Activated naive CD8-positive, alpha-beta T cell (primary cell): ENCODE measurements around the gene MACF1.

Experiments
- H3K27ac Mint-ChIP-seq: one replicate; pipeline ENCODE4 v1.8.0; 2021; ENCODE audit warnings: mixed read lengths
- H3K27me3 Mint-ChIP-seq: one replicate; pipeline ENCODE4 v1.8.0; 2021; ENCODE audit warnings: mixed read lengths
- H3K36me3 Mint-ChIP-seq: one replicate; pipeline ENCODE4 v1.8.0; 2021; ENCODE audit warnings: mixed read lengths
- H3K4me1 Mint-ChIP-seq: one replicate; pipeline ENCODE4 v1.8.0; 2021; ENCODE audit warnings: low read depth, mixed read lengths
- H3K4me3 Mint-ChIP-seq: one replicate; pipeline ENCODE4 v1.8.0; 2021; ENCODE audit warnings: mild to moderate bottlenecking, mixed read lengths
- H3K9me3 Mint-ChIP-seq: one replicate; pipeline ENCODE4 v1.8.0; 2021; ENCODE audit warnings: low read depth, mixed read lengths

MACF1 gene

DNA sequence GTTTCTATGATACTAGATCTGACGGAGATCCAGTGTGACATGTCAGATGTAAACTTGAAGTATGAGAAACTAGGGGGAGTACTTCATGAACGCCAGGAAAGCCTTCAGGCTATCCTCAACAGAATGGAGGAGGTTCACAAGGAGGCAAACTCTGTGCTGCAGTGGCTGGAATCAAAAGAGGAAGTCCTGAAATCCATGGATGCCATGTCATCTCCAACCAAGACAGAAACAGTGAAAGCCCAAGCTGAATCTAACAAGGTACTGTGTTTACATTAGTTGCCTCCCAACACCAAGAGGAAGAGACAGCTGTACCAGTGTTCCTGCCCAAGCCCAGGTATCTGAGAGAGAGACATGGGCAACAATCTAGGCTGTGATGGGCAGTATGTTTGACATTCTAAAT is 174.7 kb downstream of the MACF1 start:
- H3K4me3 Mint-ChIP-seq, result no peak overlapping the region

DNA sequence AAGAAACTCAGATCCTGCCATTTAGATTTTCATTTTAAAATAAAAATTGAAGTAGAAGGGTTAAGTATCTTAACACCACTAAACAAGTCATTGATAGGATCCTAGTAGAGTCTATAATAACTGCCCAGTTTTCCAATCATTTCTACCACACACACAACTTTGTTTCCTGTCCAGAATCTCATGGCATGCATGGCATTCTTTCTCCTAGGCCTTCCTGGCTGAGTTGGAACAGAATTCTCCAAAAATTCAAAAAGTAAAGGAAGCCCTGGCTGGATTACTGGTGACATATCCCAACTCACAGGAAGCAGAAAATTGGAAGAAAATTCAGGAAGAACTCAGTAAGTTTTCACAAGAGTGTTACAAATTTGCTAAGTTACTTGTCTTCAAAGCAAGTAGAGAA is 175.5 kb downstream of the MACF1 start:
- no peak overlapping the region for H3K27ac Mint-ChIP-seq
- H3K36me3 Mint-ChIP-seq, result no peaks in the 10 kb centered on the region
- no peaks in the 10 kb centered on the region for H3K4me1 Mint-ChIP-seq

More for the DNA sequence above, 174.7 kb downstream of the MACF1 start:
- no peaks in the 10 kb centered on the region for H3K4me1 Mint-ChIP-seq
- no peaks in the 10 kb centered on the region for H3K27me3 Mint-ChIP-seq
- no peak overlapping the region for H3K27ac Mint-ChIP-seq
- no peaks in the 10 kb centered on the region for H3K9me3 Mint-ChIP-seq
- H3K36me3 Mint-ChIP-seq, result no peaks in the 10 kb centered on the region

DNA sequence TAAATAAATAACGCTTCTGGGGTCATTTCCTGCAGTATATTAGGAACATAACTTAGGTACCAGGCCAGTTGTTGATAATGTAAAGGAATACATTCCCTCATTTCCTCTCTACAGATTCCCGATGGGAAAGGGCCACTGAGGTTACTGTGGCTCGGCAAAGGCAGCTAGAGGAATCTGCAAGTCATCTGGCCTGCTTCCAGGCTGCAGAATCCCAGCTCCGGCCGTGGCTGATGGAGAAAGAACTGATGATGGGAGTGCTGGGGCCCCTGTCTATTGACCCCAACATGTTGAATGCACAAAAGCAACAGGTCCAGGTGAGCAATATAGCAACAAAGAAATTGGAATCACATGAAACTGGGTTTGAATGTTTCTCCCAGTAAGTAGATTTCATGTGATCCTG is 177.3 kb downstream of the MACF1 start:
- Mint-ChIP-seq H3K9me3 (no peaks in the 10 kb centered on the region), H3K27me3 (no peaks in the 10 kb centered on the region), H3K36me3 (peaks cover 3% of the 10 kb centered on the region), H3K27ac (no peak overlapping the region), H3K4me3 (no peak overlapping the region), H3K4me1 (no peaks in the 10 kb centered on the region)

More for the DNA sequence above, 175.5 kb downstream of the MACF1 start:
- no peaks in the 10 kb centered on the region for H3K27me3 Mint-ChIP-seq
- H3K4me3 Mint-ChIP-seq, result no peak overlapping the region
- no peaks in the 10 kb centered on the region for H3K9me3 Mint-ChIP-seq

DNA sequence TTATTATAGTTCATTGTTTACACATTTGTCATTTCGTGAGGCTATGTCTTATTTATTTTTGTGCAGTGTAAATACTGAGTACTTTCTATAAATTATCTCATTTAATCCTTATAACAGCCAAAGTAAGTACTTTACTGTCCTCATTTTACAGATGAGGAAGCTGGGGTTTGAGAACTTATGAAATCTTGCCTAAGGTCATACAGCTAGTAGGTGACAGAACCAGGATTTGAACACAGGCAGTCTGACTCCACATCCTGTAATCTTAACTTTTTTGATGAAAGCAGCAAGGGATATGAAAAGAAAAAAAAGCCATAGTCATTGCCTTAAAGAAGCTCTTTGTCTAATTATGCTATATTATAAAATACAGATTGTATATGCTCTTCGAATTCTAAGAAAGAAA is 179.8 kb downstream of the MACF1 start:
- Mint-ChIP-seq H3K27me3 (no peaks in the 10 kb centered on the region), H3K4me3 (no peak overlapping the region), H3K9me3 (no peaks in the 10 kb centered on the region), H3K36me3 (peaks cover 7% of the 10 kb centered on the region), H3K4me1 (peaks cover 3% of the 10 kb centered on the region), H3K27ac (no peak overlapping the region)

DNA sequence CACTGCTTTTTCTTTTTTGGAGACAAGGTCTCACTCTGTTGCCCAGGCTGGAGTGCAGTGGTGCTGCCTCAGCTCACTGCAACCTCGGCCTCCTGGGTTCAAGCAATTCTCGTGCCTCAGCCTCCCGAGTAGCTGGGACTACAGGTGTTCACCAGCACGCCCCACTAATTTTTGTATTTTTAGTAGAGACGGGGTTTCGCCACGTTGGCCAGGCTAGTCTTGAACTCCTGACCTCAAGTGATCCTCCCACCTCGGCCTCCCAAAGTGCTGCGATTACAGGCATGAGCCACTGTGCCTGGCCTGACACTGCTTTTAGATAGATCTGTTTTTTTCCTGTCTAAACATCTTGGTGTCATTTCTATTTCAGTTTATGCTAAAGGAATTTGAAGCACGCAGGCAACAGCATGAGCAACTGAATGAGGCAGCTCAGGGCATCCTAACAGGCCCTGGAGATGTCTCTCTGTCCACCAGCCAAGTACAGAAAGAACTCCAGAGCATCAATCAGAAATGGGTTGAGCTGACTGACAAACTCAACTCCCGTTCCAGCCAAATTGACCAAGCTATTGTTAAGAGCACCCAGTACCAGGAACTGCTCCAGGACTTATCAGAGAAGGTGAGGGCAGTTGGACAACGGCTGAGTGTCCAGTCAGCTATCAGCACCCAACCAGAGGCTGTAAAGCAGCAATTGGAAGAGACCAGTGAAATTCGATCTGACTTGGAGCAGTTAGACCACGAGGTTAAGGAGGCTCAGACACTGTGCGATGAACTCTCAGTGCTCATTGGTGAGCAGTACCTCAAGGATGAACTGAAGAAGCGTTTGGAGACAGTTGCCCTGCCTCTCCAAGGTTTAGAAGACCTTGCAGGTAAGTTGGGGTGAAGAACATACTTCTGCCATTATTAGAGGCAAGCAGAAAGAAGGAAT is 180.8 kb downstream of the MACF1 start:
- H3K36me3 Mint-ChIP-seq, result peaks cover 12% of the 10 kb centered on the region
- no peaks in the 10 kb centered on the region for H3K9me3 Mint-ChIP-seq
- H3K4me3 Mint-ChIP-seq, result no peak overlapping the region
- no peaks in the 10 kb centered on the region for H3K27me3 Mint-ChIP-seq
- peaks cover 3% of the 10 kb centered on the region for H3K4me1 Mint-ChIP-seq
- no peak overlapping the region for H3K27ac Mint-ChIP-seq

DNA sequence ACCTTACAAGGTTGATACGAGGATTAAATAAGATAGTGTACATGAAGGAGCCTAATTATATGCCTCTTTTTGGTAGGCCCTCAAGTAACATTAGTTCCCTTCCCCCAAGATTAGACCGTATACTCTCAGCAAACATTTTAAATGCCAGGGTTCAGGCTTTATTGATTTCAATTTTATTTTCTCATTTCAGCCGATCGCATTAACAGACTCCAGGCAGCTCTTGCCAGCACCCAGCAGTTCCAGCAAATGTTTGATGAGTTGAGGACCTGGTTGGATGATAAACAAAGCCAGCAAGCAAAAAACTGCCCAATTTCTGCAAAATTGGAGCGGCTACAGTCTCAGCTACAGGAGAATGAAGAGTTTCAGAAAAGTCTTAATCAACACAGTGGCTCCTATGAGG is 182.5 kb downstream of the MACF1 start:
- Mint-ChIP-seq H3K4me1 (peaks cover 11% of the 10 kb centered on the region), H3K27ac (peak overlapping the region; percentile 41), H3K9me3 (no peaks in the 10 kb centered on the region), H3K4me3 (no peak overlapping the region), H3K27me3 (no peaks in the 10 kb centered on the region), H3K36me3 (peaks cover 16% of the 10 kb centered on the region)

DNA sequence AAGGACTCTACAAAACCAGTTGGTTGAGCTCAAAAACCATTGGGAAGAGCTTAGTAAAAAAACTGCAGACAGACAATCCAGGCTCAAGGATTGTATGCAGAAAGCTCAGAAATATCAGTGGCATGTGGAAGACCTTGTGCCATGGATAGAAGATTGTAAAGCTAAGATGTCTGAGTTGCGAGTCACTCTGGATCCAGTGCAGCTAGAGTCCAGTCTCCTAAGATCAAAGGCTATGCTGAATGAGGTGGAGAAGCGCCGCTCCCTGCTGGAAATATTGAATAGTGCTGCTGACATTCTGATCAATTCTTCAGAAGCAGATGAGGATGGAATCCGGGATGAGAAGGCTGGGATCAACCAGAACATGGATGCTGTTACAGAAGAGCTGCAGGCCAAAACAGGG is 183.0 kb downstream of the MACF1 start:
- Mint-ChIP-seq H3K36me3 (peaks cover 16% of the 10 kb centered on the region), H3K4me3 (no peak overlapping the region), H3K27ac (peak overlapping the region; percentile 41)

DNA sequence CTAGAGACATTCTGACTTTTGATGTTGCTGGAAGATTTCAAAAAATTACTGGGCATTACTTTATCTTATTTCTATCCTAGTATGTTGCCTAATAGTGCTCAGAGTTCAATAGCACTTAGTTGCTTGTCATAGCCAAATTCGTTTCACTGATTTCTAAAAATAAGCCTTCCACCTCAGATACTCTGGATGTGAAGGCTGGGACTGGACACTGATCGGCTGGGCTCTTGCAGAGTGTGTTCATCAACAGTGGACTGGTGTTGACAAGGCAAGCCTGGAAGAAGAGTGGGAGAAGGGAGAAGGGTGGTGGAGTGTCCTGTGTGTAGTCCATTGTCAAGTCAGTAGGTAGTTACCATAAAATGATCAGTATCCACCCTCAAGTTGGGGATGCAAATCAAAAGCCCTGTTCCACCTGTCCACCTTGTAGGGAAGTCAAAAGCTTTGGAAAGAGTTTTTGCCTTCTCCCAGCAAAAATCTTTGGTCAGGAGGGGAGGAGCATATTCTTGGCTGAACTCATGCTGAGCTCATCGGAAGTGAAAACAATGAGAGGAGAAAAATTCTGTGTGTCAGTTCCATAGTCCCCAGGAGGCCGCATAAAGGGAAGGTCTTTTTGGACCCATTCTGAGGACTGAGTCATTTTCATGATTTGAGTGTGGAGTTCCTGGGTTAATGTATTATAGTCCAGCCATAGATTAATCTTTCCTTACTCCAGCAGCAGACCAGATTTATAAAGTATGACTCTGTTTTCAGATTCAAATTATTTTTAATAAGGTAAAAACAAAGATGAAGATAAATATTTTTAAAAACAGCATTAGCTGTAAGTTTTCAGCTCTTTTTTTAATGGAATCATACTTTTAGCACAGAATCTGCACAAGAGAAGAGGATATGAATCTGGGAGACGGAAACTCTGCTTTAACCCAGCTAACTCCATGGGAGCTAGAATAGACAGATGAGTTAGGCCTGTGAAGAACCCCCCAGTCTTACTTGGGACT is 187.5 kb downstream of the MACF1 start:
- peaks cover 12% of the 10 kb centered on the region for H3K36me3 Mint-ChIP-seq
- no peaks in the 10 kb centered on the region for H3K27me3 Mint-ChIP-seq
- H3K27ac Mint-ChIP-seq, result peak overlapping the region; percentile 41

More for the DNA sequence above, 183.0 kb downstream of the MACF1 start:
- Mint-ChIP-seq H3K27me3 (no peaks in the 10 kb centered on the region), H3K9me3 (no peaks in the 10 kb centered on the region), H3K4me1 (peaks cover 14% of the 10 kb centered on the region)

DNA sequence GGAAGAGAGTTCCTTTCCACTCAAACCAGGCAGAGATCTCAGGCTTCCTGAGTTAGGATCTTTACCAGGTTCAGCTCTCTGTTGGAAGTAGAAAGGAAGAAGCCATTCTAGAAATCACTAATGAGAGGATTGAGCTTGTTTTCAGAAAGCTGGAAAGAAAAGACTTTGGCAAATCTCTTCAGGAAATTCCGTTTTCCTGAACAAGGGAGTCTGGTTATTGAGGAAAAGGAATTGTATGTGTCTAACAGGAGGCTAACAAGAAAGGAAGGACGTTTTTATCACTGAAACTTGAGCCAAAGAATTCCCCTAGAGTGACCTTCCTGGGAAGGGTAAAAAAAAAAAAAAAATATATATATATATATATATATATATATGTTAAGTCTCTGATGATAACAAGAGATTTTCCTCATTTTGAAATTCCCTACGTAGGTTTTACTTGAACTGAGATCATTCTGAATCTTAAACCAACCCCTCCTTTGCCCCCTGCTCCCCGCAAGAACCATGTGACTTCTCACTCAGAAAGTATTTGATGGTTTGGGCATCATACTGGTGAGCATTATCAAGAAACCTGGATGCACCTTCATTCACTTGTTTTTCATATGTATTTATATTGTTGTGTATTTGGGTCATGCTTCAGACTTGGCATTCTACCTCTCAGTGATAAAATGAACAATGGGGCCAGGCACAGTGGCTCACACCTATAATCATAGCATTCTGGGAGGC is 188.5 kb downstream of the MACF1 start:
- Mint-ChIP-seq H3K27ac (peak overlapping the region; percentile 34), H3K4me3 (no peak overlapping the region), H3K4me1 (peaks cover 59% of the 10 kb centered on the region), H3K9me3 (no peaks in the 10 kb centered on the region), H3K27me3 (no peaks in the 10 kb centered on the region), H3K36me3 (peaks cover 8% of the 10 kb centered on the region)

More for the DNA sequence above, 187.5 kb downstream of the MACF1 start:
- H3K4me3 Mint-ChIP-seq, result no peak overlapping the region
- peaks cover 53% of the 10 kb centered on the region for H3K4me1 Mint-ChIP-seq
- no peaks in the 10 kb centered on the region for H3K9me3 Mint-ChIP-seq

DNA sequence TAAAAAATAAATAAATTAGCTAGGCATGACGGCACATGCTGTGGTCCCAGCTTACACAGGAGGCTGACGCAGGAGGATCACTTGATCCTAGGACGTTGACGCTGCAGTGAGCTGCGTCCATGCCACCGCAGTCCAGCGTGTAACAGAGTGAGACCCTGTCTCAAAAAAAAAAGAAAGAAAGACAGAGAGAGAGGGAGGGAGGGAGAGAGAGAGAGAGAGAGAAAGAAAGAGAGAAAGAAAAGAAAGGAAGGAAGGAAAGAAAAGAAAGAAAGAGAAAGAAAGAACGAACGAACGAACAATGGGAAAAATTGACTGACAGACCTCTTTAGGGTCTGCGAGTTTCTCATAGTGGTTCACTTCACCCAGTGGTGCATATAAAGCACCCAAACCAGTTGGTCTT is 189.2 kb downstream of the MACF1 start:
- Mint-ChIP-seq H3K4me3 (no peak overlapping the region), H3K27ac (peak overlapping the region; percentile 50), H3K27me3 (no peaks in the 10 kb centered on the region), H3K36me3 (peaks cover 8% of the 10 kb centered on the region), H3K4me1 (peaks cover 65% of the 10 kb centered on the region), H3K9me3 (no peaks in the 10 kb centered on the region)

DNA sequence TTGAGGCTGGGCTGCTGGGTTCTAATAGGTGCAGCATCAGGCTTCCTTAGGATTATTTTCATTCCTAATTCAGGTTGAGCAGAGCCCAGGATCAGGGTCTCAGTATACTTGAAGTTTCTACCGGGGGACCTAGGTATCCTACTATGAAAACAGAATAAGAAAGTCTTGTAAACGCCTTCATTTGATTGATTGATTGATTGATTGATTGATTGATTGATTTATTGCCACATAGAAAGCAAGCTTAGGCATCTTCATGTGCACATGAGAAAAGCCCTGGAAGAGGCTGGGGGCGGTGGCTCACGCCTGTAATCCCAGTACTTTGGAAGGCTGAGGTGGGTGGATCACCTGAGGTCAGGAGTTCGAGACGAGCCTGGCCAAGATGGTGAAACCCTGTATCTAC is 189.6 kb downstream of the MACF1 start:
- Mint-ChIP-seq H3K36me3 (peaks cover 8% of the 10 kb centered on the region), H3K4me1 (peaks cover 69% of the 10 kb centered on the region), H3K27ac (peak overlapping the region; percentile 50), H3K4me3 (no peak overlapping the region), H3K27me3 (no peaks in the 10 kb centered on the region), H3K9me3 (no peaks in the 10 kb centered on the region)

DNA sequence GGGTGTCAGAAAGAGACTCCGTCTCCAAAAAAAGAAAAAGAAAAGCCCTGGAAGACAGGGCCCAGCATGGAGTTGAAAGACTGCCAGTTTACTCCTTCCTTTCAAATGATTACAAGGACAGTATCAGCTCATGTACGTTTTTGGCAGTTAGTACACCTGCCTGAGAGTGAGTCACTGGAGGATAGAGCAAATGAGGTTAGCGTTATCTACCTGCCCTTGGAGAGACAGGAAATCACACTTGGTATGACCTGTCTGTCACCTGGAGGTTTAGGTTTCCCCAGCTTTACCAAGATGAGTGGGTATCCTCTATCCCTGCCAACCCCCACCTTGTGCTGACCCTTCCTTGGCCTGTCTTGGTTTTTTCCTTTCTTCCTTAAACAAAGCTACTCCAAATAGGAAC is 190.1 kb downstream of the MACF1 start:
- Mint-ChIP-seq H3K4me3 (peak overlapping the region; percentile 27), H3K4me1 (peaks cover 71% of the 10 kb centered on the region), H3K27me3 (no peaks in the 10 kb centered on the region), H3K36me3 (peaks cover 8% of the 10 kb centered on the region), H3K9me3 (no peaks in the 10 kb centered on the region), H3K27ac (peak overlapping the region; percentile 28)

DNA sequence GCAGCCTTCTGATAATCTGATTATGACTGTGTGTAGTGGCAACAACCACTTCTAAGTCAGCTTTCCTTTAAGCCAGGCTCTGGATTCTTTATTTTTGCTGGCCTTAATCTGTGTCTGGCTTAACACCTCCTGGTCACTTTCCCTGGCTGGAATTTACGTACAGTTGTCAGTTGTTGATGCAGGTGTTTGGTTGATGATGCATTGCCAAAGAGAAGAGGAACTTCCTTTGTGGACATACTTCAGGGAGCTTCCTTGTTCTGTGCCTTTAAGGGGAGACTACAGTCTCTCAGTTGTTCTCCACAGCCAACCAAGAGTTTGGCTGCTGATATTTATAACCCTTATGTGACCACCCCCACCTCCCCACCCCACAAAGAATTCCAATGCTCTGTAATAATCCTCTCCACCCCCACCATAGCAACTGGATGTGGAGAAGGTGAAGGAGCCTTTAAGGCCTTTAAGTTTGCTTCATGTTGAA is 190.9 kb downstream of the MACF1 start:
- peaks cover 4% of the 10 kb centered on the region for H3K36me3 Mint-ChIP-seq
- no peaks in the 10 kb centered on the region for H3K9me3 Mint-ChIP-seq
- H3K4me3 Mint-ChIP-seq, result no peak overlapping the region
- H3K27me3 Mint-ChIP-seq, result no peaks in the 10 kb centered on the region
- H3K27ac Mint-ChIP-seq, result peak overlapping the region; percentile 6
- H3K4me1 Mint-ChIP-seq, result peaks cover 75% of the 10 kb centered on the region

DNA sequence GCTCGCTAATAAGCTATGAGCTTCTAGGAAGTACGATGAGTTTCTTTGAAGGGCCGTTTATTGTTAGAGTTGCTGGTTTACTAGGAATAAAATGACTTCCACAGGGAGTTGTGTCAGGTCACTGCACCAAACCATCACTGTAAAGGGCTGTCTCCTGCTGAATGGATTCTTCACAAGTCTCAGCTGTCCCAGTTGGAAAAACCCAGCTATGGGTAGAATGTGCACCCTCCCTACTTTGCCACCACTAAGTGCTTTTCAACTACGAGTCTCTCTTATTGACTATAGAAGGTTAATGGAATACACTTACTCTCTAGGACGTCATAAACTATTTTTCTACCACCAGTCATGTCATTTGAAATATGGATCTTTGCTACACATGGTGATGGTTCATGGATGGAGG is 192.2 kb downstream of the MACF1 start:
- Mint-ChIP-seq H3K4me1 (peaks cover 70% of the 10 kb centered on the region), H3K27me3 (no peaks in the 10 kb centered on the region), H3K27ac (no peak overlapping the region), H3K36me3 (peaks cover 3% of the 10 kb centered on the region), H3K4me3 (no peak overlapping the region), H3K9me3 (no peaks in the 10 kb centered on the region)
